DND-41 (cell line): ENCODE measurements around the gene WDR77.

Source experiments
- EZH2 ChIP-seq: IDR thresholded peaks from 3 replicates; pipeline ENCODE4 v1.6.1; 2012; ENCODE audit warnings: borderline replicate concordance, low read depth, mild to moderate bottlenecking, moderate library complexity, low read length, inconsistent platforms; ENCODE audit not compliant: severe bottlenecking
- TF ChIP-seq, protein P1 (sequence below): IDR thresholded peaks from 2 replicates; pipeline ENCODE4 v1.5.1; 2012; ENCODE audit warnings: borderline replicate concordance, low read length, moderate library complexity, mild to moderate bottlenecking; ENCODE audit not compliant: poor library complexity, severe bottlenecking; ENCODE audit errors: extremely low read depth

DNA sequence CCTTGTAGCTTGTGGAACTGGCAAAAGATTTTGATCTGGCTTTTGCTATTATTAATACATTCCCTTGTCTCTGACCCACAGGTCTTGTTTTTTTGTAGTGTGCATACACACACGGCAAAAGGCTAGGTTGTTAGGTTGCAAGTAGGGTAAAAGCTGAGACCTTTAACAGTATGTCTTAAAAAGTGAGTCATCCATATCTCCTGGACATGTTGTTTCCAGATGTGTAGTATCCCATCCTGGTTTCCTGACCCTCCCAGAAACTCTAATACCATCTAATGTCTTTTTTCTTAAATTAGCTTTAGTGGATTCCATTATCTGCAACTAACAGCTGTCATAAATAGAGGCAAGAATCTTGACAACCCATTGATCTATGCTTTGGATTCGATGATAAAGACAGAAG, 36.2 kb downstream of the WDR77 start:
- TF ChIP-seq, protein P1, sequence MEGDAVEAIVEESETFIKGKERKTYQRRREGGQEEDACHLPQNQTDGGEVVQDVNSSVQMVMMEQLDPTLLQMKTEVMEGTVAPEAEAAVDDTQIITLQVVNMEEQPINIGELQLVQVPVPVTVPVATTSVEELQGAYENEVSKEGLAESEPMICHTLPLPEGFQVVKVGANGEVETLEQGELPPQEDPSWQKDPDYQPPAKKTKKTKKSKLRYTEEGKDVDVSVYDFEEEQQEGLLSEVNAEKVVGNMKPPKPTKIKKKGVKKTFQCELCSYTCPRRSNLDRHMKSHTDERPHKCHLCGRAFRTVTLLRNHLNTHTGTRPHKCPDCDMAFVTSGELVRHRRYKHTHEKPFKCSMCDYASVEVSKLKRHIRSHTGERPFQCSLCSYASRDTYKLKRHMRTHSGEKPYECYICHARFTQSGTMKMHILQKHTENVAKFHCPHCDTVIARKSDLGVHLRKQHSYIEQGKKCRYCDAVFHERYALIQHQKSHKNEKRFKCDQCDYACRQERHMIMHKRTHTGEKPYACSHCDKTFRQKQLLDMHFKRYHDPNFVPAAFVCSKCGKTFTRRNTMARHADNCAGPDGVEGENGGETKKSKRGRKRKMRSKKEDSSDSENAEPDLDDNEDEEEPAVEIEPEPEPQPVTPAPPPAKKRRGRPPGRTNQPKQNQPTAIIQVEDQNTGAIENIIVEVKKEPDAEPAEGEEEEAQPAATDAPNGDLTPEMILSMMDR = no peak
- no peak for TF ChIP-seq EZH2
